Measurements from ENCODE around the gene MEP1B.

MEP1B gene

DNA sequence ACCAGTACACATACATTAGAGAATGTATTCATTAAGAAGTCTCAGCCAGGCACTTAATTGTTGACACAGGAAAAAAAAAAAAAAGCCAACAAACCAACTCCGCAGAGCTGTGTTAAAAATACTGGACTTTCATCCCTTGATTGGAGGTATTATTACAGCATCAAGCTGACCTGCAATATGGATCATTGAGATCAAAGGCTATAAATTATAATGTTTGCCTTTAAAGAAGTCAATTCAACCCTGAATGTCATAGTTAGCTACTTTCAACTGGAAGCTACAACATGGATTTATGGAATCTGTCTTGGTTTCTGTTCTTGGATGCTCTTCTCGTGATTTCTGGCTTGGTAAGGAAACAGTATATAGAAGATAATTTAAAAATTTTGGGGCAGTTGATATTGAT lies at the start of gene MEP1B:
Gene MEP1B, plus strand, starts transcription at position 250 of the 400 bp plus-strand sequence. Its CDS starts 32 bp downstream, at position 282.
- H3K9ac ChIP-seq: no peak within 1 kb of the TSS
- TF ChIP-seq, protein P1, sequence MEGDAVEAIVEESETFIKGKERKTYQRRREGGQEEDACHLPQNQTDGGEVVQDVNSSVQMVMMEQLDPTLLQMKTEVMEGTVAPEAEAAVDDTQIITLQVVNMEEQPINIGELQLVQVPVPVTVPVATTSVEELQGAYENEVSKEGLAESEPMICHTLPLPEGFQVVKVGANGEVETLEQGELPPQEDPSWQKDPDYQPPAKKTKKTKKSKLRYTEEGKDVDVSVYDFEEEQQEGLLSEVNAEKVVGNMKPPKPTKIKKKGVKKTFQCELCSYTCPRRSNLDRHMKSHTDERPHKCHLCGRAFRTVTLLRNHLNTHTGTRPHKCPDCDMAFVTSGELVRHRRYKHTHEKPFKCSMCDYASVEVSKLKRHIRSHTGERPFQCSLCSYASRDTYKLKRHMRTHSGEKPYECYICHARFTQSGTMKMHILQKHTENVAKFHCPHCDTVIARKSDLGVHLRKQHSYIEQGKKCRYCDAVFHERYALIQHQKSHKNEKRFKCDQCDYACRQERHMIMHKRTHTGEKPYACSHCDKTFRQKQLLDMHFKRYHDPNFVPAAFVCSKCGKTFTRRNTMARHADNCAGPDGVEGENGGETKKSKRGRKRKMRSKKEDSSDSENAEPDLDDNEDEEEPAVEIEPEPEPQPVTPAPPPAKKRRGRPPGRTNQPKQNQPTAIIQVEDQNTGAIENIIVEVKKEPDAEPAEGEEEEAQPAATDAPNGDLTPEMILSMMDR (IDR thresholded peaks at IDR 0.05): no peak
- H3K27me3 ChIP-seq (ENCODE audit: control insufficient read depth, insufficient read depth, low read length): no peaks in the 10 kb centered on the region
- no peak within 1 kb of the TSS for H2AFZ ChIP-seq
- no peaks in the 10 kb centered on the region for H3K9me3 ChIP-seq (ENCODE audit: control insufficient read depth, low read length)
- no peak within 1 kb of the TSS for H3K27ac ChIP-seq
- H3K4me1 ChIP-seq: no peaks in the 10 kb centered on the region
- no peak within 1 kb of the TSS for H3K4me2 ChIP-seq (ENCODE audit: low read length)
- no peaks in the 10 kb centered on the region for H3K79me2 ChIP-seq
- H3K4me3 ChIP-seq (ENCODE audit: low read depth, low read length): no peak within 1 kb of the TSS
- H3K36me3 ChIP-seq (ENCODE audit: control insufficient read depth, insufficient read depth, low read length): no peaks in the 10 kb centered on the region

DNA sequence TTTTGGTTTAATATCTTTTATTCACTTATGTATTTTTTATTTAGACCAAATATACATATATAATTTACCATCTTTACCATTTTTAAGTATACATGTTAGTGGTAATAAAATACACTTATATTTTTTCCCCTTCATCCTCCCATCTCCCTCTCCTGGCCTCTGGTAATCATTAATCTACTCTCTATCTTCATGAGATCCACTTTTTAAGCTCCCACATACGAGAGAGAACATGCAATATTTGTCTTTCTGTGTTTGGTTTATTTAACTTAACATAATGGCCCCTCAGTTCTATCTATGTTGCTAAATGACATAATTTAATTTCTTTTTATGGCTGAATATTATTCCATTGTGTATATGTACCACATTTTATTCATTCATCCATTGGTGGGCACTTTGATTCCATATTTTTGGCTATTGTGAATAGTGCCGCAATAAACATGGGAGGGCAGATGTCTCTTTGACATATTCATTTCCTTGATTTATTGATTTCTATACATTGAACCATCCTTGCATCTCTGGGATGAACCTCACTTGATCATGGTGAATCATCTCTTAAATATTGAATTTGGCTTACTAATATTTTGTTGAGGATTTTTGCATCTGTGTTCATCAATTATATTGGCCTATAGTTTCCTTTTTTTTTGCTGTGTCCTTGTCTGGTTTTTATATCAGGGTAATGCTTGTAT lies 41.5 kb upstream of the MEP1B start:
- H3K79me2 ChIP-seq: no peaks in the 10 kb centered on the region
- no peak overlapping the region for H3K4me3 ChIP-seq (ENCODE audit: low read depth, low read length)
- no peaks in the 10 kb centered on the region for H3K36me3 ChIP-seq (ENCODE audit: control insufficient read depth, insufficient read depth, low read length)
- no peaks in the 10 kb centered on the region for H3K4me1 ChIP-seq
- TF ChIP-seq, protein P1 (IDR thresholded peaks at IDR 0.05): no peak
- no peaks in the 10 kb centered on the region for H3K27me3 ChIP-seq (ENCODE audit: control insufficient read depth, insufficient read depth, low read length)
- H3K9me3 ChIP-seq (ENCODE audit: control insufficient read depth, low read length): no peaks in the 10 kb centered on the region
- no peak overlapping the region for H3K4me2 ChIP-seq (ENCODE audit: low read length)
- H3K9ac ChIP-seq: no peak overlapping the region
- no peak overlapping the region for H3K27ac ChIP-seq
- H2AFZ ChIP-seq: no peak overlapping the region

DNA sequence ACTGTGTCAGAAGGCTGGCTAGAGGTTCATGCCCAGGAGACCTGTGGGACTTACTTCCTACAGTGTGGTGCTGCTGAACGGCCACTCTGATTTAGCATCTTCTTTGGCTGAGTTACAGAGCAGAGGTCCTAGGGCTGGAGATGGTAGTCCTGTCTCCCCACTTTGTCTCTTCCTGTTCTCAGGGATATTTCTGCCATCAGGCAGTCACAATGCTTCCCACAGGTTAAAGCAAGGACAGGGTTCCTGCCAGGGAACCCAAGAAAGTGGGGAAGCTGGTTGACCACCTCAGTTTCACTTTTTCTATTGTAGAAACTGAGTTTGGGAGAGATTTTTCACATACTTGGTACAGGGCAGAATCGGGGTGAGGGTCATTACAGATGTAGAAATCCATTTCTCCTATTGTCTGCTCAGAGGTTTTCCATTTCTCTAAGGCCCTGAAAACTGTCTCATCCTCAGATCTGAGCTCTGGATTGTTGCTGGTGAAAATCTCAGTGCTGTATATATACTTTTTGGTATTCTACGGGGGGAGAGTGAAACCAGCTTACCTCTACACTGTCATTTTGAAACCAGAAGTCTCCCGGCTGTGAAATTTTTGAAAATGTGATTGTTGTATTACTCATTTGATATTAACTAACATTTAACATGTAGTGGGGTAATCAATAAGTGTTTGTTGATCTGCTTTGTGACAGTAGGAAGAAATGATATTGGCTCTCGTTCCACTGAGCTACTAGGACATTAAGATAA lies 37.0 kb upstream of the MEP1B start:
- H3K27ac ChIP-seq: no peak overlapping the region
- no peaks in the 10 kb centered on the region for H3K36me3 ChIP-seq (ENCODE audit: control insufficient read depth, insufficient read depth, low read length)
- H3K4me2 ChIP-seq (ENCODE audit: low read length): no peak overlapping the region

DNA sequence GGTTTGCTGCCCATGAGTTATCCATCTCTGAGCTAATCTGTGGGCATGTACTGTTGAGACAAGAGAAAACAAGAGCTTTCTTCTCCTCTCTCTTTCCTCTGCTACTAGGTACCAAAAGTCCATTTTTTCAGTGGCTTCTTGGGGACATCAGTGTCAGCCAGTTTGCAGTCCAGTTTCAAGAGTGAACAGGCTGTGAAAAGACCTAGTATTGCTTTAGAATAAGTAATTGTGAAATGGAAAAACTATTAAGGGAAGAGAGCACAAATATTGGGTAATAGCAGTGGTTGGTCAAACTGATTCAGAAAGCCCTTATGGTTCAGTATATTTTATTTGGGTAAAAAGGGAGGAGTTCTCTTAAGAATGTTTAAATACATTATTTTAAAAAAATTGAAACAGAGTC lies 33.0 kb upstream of the MEP1B start:
- no peak overlapping the region for H3K27ac ChIP-seq
- H3K27me3 ChIP-seq (ENCODE audit: control insufficient read depth, insufficient read depth, low read length): no peaks in the 10 kb centered on the region
- TF ChIP-seq, protein P1 (IDR thresholded peaks at IDR 0.05): no peak
- H3K36me3 ChIP-seq (ENCODE audit: control insufficient read depth, insufficient read depth, low read length): no peaks in the 10 kb centered on the region
- no peak overlapping the region for H3K4me2 ChIP-seq (ENCODE audit: low read length)
- no peaks in the 10 kb centered on the region for H3K4me1 ChIP-seq
- H2AFZ ChIP-seq: no peak overlapping the region
- no peak overlapping the region for H3K4me3 ChIP-seq (ENCODE audit: low read depth, low read length)
- H3K79me2 ChIP-seq: no peaks in the 10 kb centered on the region
- H3K9me3 ChIP-seq (ENCODE audit: control insufficient read depth, low read length): no peaks in the 10 kb centered on the region
- no peak overlapping the region for H3K9ac ChIP-seq

More for the DNA sequence above, 37.0 kb upstream of the MEP1B start:
- Histone ChIP-seq H3K4me3 (ENCODE audit: low read depth, low read length) (no peak overlapping the region), H3K27me3 (ENCODE audit: control insufficient read depth, insufficient read depth, low read length) (no peaks in the 10 kb centered on the region), H3K79me2 (no peaks in the 10 kb centered on the region), H2AFZ (no peak overlapping the region), H3K9me3 (ENCODE audit: control insufficient read depth, low read length) (no peaks in the 10 kb centered on the region), H3K9ac (no peak overlapping the region), H3K4me1 (no peaks in the 10 kb centered on the region)
- TF ChIP-seq, protein P1 (IDR thresholded peaks at IDR 0.05): no peak
